ENCODE data around the gene RARB.

DNA sequence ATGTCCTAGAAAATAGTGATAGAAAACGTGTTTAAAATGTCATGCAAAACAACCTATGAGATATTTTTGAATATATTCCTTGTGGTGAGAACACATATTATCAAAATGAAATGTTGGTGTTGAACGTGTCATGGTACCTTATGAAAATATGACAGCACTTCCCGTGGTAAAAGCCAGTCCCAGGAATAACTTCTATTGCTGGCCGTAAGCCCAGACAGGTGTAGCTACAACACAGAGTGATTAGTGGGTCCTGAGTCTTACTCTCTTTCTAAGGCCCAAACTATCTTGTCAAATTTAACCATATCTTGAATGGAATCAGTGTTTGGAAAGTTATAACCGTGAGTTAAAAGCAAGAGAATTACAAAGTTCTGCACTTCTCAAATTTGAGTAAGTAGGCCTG, 24.1 kb downstream of the RARB start:
- no peak for TF ChIP-seq CTCF (IDR thresholded peaks at IDR 0.05)
- no peak for TF ChIP-seq POLR2A (IDR thresholded peaks at IDR 0.05)

Measured in vagina (tissue), 2 donors.